HUDEP-2 (cell line): ENCODE data around the gene NEUROG2.
A peak's percentile ranks its signal among the peaks of the same experiment; 100 is the strongest.
"Not testable (repeated sequence)": the region's sequence is repeated elsewhere in the genome, so short reads cannot be mapped to it uniquely, and the experiment has no call there.

Experiments
- DNase-seq, 76 experiments: peaks; one replicate each; lab custom pipeline; 2025; ENCODE audit not compliant: unreplicated experiment in 76 of 76; lab: John Stamatoyannopoulos, UW

The NEUROG2 gene

GRCh38 chr4:112516066-112516470 lies at the start of gene NEUROG2:
Gene NEUROG2 (minus strand): TSS chr4:112516180. CDS start chr4:112515475, 705 bp downstream.
- peak in 1 of 76 experiments; percentile 2 for DNase-seq

- no peak for DNase-seq
These were observed 48.8 kb upstream of the NEUROG2 start for GRCh38 chr4:112564706-112565270.

- peak in 6 of 76 experiments; percentile 1 to 14 (median 4) for DNase-seq
These were observed 47.6 kb upstream of the NEUROG2 start for GRCh38 chr4:112563431-112564200.

GRCh38 chr4:112562254-112562879 lies 46.4 kb upstream of the NEUROG2 start:
- no peak for DNase-seq

- no peak for DNase-seq
These were observed 44.1 kb upstream of the NEUROG2 start for GRCh38 chr4:112560084-112560483.

- no peak for DNase-seq
These were observed 43.1 kb upstream of the NEUROG2 start for GRCh38 chr4:112559053-112559452.

GRCh38 chr4:112557676-112558411 lies 41.9 kb upstream of the NEUROG2 start:
- DNase-seq = no peak

GRCh38 chr4:112554271-112554670 lies 38.3 kb upstream of the NEUROG2 start:
- DNase-seq = not testable (repeated sequence)

- DNase-seq = no peak
These were observed 36.7 kb upstream of the NEUROG2 start for GRCh38 chr4:112552668-112553067.

- no peak for DNase-seq
These were observed 34.7 kb upstream of the NEUROG2 start for GRCh38 chr4:112550728-112551127.

GRCh38 chr4:112546476-112546875 lies 30.5 kb upstream of the NEUROG2 start:
- DNase-seq = no peak

GRCh38 chr4:112545346-112545745 lies 29.4 kb upstream of the NEUROG2 start:
- DNase-seq = no peak

GRCh38 chr4:112540695-112541094 lies 24.7 kb upstream of the NEUROG2 start:
- DNase-seq = no peak

- no peak for DNase-seq
These were observed 20.1 kb upstream of the NEUROG2 start for GRCh38 chr4:112536123-112536522.

GRCh38 chr4:112532267-112532666 lies 16.3 kb upstream of the NEUROG2 start:
- DNase-seq = no peak

GRCh38 chr4:112531146-112531545 lies 15.2 kb upstream of the NEUROG2 start:
- no peak for DNase-seq

- no peak for DNase-seq
These were observed 10.1 kb upstream of the NEUROG2 start for GRCh38 chr4:112526061-112526460.

GRCh38 chr4:112523764-112524505 lies 8.0 kb upstream of the NEUROG2 start:
- peak in 49 of 76 experiments; percentile 1 to 64 (median 24) for DNase-seq

GRCh38 chr4:112523008-112523721 lies 7.2 kb upstream of the NEUROG2 start:
- DNase-seq = peak in 30 of 76 experiments; percentile 0 to 54 (median 15)

- DNase-seq = not testable (repeated sequence)
These were observed 6.5 kb upstream of the NEUROG2 start for GRCh38 chr4:112522431-112522830.
